SK-N-MC (cell line): ENCODE measurements around the gene ABR.

Experiments
- DNase-seq: peaks from one replicate; pipeline ENCODE4 v3.0.0-alpha.2; 2011; ENCODE audit warnings: low read depth, low spot score
- H3K27ac ChIP-seq: fragments of 200-600 bp; sonication (generic); 2 replicates; pipeline ENCODE4 v1.5.1; 2016; ENCODE audit warnings: mixed run types
- H3K36me3 ChIP-seq: fragments of 200-600 bp; sonication (generic); 2 replicates; pipeline ENCODE4 v1.6.1; 2017; ENCODE audit warnings: antibody characterized with exemption, low read length, mixed read lengths; ENCODE audit not compliant: insufficient read depth
- H3K4me3 ChIP-seq: fragments of 200-600 bp; sonication (generic); 2 replicates; pipeline ENCODE4 v1.5.1; 2016
- H3K9ac ChIP-seq: fragments of 200-600 bp; sonication (generic); 2 replicates; pipeline ENCODE4 v1.8.0; 2017; ENCODE audit warnings: mixed run types, mixed read lengths; ENCODE audit not compliant: insufficient read length
- H3K9me3 ChIP-seq: fragments of 200-600 bp; sonication (generic); 2 replicates; pipeline ENCODE4 v1.6.1; 2017; ENCODE audit warnings: low read depth, mild to moderate bottlenecking, antibody characterized with exemption, low read length, moderate library complexity, mixed read lengths
- EZH2 ChIP-seq: fragments of 200-600 bp; sonication (generic); IDR thresholded peaks from one replicate; pipeline ENCODE4 v1.6.1; 2017; ENCODE audit warnings: antibody characterized with exemption
- FOXP2 ChIP-seq: optimal IDR thresholded peaks from 2 replicates; pipeline ENCODE3; 2011; ENCODE audit warnings: mild to moderate bottlenecking, moderate library complexity; ENCODE audit not compliant: insufficient read depth; ENCODE audit errors: extremely low read length, control extremely low read depth
- POLR2AphosphoS5 ChIP-seq: IDR thresholded peaks from 2 replicates; pipeline ENCODE4 v1.6.1; 2012; ENCODE audit warnings: mild to moderate bottlenecking, low read depth, low read length, borderline replicate concordance

The ABR gene

DNA sequence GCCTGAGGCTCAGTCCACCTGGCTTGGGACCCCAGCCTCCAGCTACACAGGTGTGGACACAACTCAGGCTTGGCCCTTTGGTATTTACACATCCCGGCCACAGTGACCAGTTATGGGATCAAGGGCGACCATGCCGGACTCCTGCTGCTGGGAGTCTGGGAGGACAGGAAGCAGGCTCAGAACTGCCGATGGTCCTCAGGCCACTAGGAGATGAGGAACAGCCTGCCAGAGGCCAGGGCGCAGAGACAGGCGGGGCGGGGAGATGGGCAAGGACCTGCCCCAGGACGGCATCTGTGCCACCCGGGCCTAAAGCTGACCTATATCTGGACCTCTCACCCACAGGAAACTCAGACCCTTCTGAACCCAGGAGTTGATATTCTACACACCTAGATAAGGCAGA is 212.7 kb downstream of the ABR start:
- TF ChIP-seq EZH2 (no peak), FOXP2 (no peak), POLR2AphosphoS5 (no peak)
- no peak overlapping the region for H3K27ac ChIP-seq

DNA sequence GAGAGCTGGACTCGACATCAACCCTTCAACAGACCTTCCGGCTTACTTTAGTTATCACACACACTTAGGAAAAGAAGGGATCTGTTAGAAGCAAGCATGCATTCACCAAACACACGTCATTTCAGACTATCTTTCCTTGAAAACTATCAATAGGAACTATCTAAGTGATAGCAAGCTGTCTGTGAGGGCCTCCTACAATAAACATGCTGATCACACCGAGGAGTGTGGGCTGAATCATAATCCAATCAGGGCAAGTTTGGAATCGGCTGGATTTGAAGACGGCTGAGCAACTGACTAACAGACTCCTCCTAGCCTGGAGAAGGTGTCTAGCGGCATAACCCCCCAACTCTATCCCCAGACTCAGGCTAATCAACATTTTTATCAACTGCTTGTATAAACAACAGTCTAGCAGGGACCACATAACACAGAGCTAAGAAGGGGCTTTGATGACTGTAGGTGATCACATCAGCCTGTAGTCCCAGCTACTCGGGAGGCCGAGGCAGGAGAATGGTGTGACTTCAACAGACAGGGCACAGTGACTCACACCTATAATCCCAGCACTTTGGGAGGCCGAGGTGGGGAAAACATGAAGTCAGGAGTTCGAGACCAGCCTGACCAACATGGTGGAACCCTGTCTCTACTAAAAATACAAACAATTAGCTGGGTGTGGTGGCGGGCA is 214.3 kb downstream of the ABR start:
- H3K27ac ChIP-seq = peak overlapping the region; percentile 87
- DNase-seq = no peak
- peak overlapping the region; percentile 34 for H3K9ac ChIP-seq
- H3K4me3 ChIP-seq = peak overlapping the region; percentile 64
- H3K9me3 ChIP-seq = no peaks in the 10 kb centered on the region
- TF ChIP-seq POLR2AphosphoS5 = no peak
- TF ChIP-seq FOXP2 = no peak
- no peak for TF ChIP-seq EZH2
- H3K36me3 ChIP-seq = no peaks in the 10 kb centered on the region

More for the DNA sequence above, 212.7 kb downstream of the ABR start:
- Histone ChIP-seq H3K9me3 (no peaks in the 10 kb centered on the region), H3K9ac (no peak overlapping the region), H3K4me3 (no peak overlapping the region), H3K36me3 (no peaks in the 10 kb centered on the region)
- no peak for DNase-seq

DNA sequence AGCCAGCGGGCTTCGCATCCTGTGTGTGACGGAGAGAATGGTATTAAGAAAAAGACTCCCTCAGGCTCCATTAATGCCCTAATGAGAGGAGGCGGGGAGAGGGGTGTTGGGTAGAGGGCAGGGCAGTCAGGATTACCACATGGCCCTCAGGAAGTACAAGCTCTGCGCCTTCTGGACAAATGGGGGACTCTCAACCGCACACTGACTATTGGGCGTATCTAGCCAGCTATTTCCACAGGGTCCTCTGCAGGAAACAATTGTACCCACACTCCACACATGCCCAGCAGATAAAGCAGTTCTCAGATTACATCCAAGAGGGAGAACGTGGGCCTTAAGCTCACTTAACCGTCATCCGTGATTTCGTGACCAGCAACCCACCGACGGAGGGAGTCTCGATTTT is 214.9 kb downstream of the ABR start:
- H3K27ac ChIP-seq = peak overlapping the region; percentile 87
- no peak for DNase-seq
- peak overlapping the region; percentile 64 for H3K4me3 ChIP-seq
- H3K9me3 ChIP-seq = no peaks in the 10 kb centered on the region
- no peaks in the 10 kb centered on the region for H3K36me3 ChIP-seq
- TF ChIP-seq FOXP2 (no peak), EZH2 (no peak), POLR2AphosphoS5 (no peak)
- peak overlapping the region; percentile 37 for H3K9ac ChIP-seq

DNA sequence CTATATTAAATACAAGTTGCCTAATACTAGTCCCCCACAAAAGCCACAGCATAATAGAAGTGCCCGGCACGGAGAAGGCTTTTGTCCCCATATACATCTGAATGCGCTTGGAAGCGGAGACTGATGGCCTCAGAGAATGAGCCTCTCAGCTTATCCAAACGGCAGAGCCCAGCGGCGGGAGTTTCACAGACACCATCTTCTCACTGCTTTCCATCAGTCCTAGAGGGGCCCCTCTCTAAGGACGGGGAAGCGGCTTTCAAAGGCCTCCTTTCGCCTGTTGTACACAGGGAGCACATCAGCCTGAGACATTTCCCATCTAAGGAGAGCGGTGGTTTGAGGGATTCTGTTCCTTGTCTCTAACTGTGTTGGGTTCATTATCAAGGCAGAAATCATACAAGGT is 217.1 kb downstream of the ABR start:
- H3K4me3 ChIP-seq = no peak overlapping the region
- H3K9ac ChIP-seq = no peak overlapping the region
- no peak overlapping the region for H3K27ac ChIP-seq
- DNase-seq = no peak
- no peaks in the 10 kb centered on the region for H3K9me3 ChIP-seq
- no peaks in the 10 kb centered on the region for H3K36me3 ChIP-seq
- TF ChIP-seq FOXP2 = no peak
- no peak for TF ChIP-seq POLR2AphosphoS5
- no peak for TF ChIP-seq EZH2

DNA sequence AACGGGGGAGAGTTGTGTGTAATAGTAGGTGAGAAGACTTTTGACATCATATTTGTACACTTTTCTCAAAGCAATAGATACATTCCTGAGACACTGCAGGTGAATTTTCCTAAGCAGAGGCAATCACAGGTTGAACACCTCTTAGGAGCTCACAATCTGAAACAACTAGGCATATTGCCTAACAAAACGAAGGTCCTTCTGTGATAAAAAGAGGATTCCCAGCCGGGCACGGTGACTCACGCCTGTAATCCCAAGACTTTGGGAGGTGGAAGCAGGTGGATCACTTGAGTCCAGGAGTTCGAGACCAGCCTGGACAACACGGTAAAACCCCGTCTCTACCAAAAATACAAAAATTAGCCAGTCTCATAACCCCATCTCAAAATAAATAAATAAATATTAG is 217.6 kb downstream of the ABR start:
- H3K36me3 ChIP-seq = no peaks in the 10 kb centered on the region
- TF ChIP-seq FOXP2 (no peak), EZH2 (no peak)
- DNase-seq = no peak
- H3K9ac ChIP-seq = no peak overlapping the region
- no peaks in the 10 kb centered on the region for H3K9me3 ChIP-seq
- H3K4me3 ChIP-seq = no peak overlapping the region
- H3K27ac ChIP-seq = no peak overlapping the region

DNA sequence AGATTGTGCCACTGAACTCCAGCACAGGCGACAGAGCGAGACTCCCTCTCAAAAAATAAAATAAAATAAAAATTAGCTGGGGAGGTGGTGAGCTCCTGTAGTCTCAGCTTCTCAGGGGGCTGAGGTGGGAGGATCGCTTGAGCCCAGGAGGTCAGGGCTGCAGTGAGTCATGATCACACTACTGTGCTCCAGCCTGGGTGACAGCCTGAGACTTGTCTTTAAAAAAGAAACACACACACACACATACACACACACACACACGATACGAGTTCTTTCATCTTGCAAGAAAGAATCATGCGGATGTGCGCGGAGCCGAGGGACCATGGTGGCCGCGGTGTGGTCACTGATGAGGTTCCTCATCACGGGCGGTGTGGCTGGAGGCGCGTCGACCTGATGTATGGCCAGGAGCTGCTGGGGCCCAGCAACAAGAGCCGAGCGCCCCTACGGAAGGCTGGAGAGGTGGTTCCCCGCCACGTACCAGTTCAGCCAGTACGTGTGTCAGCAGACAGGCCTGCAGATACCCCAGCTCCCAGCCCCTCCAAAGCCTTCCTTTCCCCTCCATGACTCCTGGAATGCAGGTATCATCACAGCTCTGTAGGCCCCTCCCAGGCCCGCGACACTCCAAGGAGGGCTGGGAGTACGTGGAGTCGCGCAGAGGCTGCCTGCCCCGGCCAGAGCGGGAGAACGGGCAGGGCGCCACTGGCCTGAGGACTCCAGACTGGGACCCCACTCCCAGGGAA is 220.9 kb downstream of the ABR start:
- no peak overlapping the region for H3K27ac ChIP-seq
- H3K9me3 ChIP-seq = no peaks in the 10 kb centered on the region
- TF ChIP-seq EZH2 = no peak
- TF ChIP-seq POLR2AphosphoS5 = no peak
- no peak for TF ChIP-seq FOXP2
- H3K9ac ChIP-seq = no peak overlapping the region
- H3K36me3 ChIP-seq = no peaks in the 10 kb centered on the region
- DNase-seq = no peak
- no peak overlapping the region for H3K4me3 ChIP-seq

DNA sequence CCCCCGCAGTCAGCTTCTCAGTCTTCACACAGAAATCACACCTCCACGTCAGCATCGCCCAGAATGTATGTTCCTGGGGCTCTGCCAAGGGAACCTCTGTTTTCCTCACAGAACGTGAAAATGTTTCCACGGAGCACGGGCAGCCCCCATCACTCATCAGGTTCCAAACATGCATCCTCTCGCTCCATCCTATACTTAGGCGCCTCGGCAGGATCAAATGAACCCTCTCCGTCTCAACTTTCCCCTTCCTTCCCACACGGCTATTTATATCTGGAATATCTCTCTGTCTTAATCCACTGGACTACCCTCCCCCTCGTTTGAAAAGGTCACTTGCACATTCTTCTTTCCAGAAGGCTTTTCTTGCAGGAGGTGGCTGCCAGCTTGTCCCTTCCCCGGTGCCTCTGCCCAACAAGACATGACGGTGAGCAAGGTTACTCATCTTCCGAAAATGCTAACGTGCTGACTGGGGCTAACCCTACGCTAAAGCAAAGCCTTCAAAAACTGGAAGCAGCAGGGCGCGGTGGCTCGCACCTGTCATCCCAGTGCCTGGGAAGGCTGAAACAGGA is 221.8 kb downstream of the ABR start:
- Histone ChIP-seq H3K27ac (no peak overlapping the region), H3K36me3 (no peaks in the 10 kb centered on the region), H3K9me3 (no peaks in the 10 kb centered on the region), H3K9ac (no peak overlapping the region), H3K4me3 (no peak overlapping the region)
- DNase-seq = no peak
- TF ChIP-seq EZH2 (no peak), POLR2AphosphoS5 (no peak), FOXP2 (no peak)

DNA sequence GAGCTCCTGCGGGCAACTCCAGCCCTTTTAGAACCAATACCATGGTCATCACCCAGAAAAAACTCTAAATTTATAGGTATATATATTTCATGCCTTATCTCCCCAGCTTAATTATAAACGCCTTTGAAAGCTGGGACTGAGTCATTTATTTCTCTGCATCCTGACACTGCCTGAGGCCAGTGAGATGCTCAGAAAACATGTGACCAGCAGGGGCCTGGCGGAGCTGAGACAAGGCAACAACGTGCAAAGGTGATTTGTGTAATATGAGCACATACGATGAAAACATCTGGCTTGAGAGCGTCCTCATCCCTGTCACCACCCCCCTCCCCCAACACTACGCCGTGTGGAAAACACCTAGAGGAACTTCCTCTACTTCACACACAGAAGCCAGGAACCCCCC is 222.9 kb downstream of the ABR start:
- Histone ChIP-seq H3K9ac (no peak overlapping the region), H3K9me3 (no peaks in the 10 kb centered on the region), H3K27ac (no peak overlapping the region), H3K36me3 (no peaks in the 10 kb centered on the region), H3K4me3 (no peak overlapping the region)
- TF ChIP-seq POLR2AphosphoS5 = no peak
- no peak for TF ChIP-seq EZH2
- no peak for TF ChIP-seq FOXP2
- DNase-seq = no peak
